ENCODE data around the gene PTP4A2.

Gene PTP4A2

GRCh38 chr1:31938184-31938975 lies at the start of gene PTP4A2:
Gene PTP4A2 (minus strand): TSS chr1:31938368. CDS start chr1:31919065, 19,303 bp downstream.
- DNase-seq: peak; percentile 94 to 95

- no peak for DNase-seq
Measured at GRCh38 chr1:31987135-31987619, 49.0 kb upstream of the PTP4A2 start.

GRCh38 chr1:31985430-31985829 lies 47.3 kb upstream of the PTP4A2 start:
- DNase-seq: no peak

- no peak for DNase-seq
Measured at GRCh38 chr1:31984419-31985347, 46.5 kb upstream of the PTP4A2 start.

- DNase-seq: no peak
Measured at GRCh38 chr1:31981972-31982371, 43.8 kb upstream of the PTP4A2 start.

GRCh38 chr1:31981456-31981839 lies 43.3 kb upstream of the PTP4A2 start:
- DNase-seq: no peak

- DNase-seq: no peak
Measured at GRCh38 chr1:31980835-31981455, 42.8 kb upstream of the PTP4A2 start.

- DNase-seq: no peak
Measured at GRCh38 chr1:31978843-31979400, 40.8 kb upstream of the PTP4A2 start.

- DNase-seq: peak; percentile 31 to 41
Measured at GRCh38 chr1:31977385-31978131, 39.4 kb upstream of the PTP4A2 start.

- DNase-seq: no peak
Measured at GRCh38 chr1:31976401-31976800, 38.2 kb upstream of the PTP4A2 start.

GRCh38 chr1:31970873-31971272 lies 32.7 kb upstream of the PTP4A2 start:
- no peak for DNase-seq

GRCh38 chr1:31961536-31961935 lies 23.4 kb upstream of the PTP4A2 start:
- DNase-seq: no peak

- DNase-seq: no peak
Measured at GRCh38 chr1:31959521-31960340, 21.6 kb upstream of the PTP4A2 start.

GRCh38 chr1:31957701-31958674 lies 19.8 kb upstream of the PTP4A2 start:
- DNase-seq: no peak

- no peak for DNase-seq
Measured at GRCh38 chr1:31955917-31956736, 18.0 kb upstream of the PTP4A2 start.

- DNase-seq: peak in 1 of 2 experiments; percentile 57
Measured at GRCh38 chr1:31954607-31955283, 16.6 kb upstream of the PTP4A2 start.

GRCh38 chr1:31952825-31953220 lies 14.7 kb upstream of the PTP4A2 start:
- DNase-seq: peak in 1 of 2 experiments; percentile 9

GRCh38 chr1:31951276-31951675 lies 13.1 kb upstream of the PTP4A2 start:
- DNase-seq: no peak

Measured in SHP77 (cell line).